Myocyte (in vitro differentiated cells): ENCODE results near the gene RUFY2. TPM values are rescaled to one million over a fixed set of nuclear protein-coding genes. Genes with fewer than 3 reads are reported as not detected.
"Not testable (repeated sequence)": the region's sequence is repeated elsewhere in the genome, so short reads cannot be mapped to it uniquely, and the experiment has no call there.

Experiments
- DNase-seq: peaks from one replicate; pipeline ENCODE4 v3.0.0-alpha.2; 2012; ENCODE audit warnings: low read depth
- total RNA-seq: library from RNA; depleted of rRNA; stranded (reverse); fragments of >200 nt; gene quantifications from 2 replicates; pipeline ENCODE4 v1.2.3, GENCODE V29; 2014

The RUFY2 gene
- total RNA-seq, 1 donor from 2014 or later: 11.3 TPM

DNA sequence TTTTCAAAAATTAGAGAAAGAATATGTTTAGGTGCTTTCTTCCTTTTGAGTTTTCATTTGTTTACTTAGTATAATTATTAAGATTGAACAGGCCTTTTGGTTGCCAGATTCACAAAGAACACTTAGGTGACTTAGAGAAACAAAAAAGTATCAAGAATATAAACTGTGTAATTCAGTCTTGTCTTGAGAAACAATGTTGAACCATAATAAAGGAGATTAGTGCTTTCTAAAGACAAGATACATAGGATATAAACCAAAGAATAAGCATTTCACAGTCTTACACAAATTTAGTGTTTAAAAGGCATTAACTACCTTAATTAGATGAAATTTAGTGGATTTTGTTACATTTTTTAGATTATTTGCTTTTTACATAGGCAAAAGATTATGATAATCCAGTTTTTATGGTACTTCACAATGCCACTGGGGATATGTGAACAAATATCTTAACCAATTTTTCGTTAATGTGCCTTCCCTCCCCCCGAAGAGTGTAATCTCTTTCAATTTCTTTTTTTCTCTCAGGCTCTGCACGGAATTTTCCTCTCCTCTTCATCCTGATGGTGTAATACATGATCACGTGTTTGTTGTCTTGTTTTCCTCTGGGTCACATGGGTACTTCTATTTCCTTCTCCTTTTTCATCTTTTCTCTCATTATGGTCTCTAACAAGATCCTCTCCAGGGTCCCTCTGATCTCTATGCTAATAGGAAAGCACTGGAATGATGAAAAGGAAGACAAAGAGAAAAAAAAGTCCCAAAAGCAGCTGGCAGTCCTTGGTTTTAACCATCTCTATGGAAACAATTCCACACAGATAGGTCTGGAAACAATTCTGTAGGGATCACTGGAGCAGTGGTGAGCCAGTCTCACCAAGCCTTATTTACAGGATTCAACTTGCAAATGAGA lies 78.9 kb downstream of the RUFY2 start:
- peak; percentile 82 for DNase-seq

DNA sequence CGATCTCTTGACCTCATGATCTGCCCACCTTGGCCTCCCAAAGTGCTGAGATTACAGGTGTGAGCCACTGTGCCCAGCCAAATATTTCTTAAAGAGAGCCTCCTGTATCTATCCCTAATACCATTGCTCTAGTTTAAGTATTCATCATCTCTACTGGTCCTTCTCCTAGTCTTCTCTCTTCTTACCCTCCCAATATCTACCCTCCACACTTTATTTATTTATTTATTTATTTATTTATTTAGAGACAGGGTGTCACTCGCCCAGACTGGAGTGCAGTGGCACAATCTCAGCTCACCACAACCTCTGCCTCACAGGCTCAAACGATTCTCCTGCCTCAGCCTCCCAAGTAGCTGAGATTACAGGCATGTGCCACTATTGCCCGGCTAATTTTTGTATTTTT lies 82.7 kb downstream of the RUFY2 start:
- not testable (repeated sequence) for DNase-seq

DNA sequence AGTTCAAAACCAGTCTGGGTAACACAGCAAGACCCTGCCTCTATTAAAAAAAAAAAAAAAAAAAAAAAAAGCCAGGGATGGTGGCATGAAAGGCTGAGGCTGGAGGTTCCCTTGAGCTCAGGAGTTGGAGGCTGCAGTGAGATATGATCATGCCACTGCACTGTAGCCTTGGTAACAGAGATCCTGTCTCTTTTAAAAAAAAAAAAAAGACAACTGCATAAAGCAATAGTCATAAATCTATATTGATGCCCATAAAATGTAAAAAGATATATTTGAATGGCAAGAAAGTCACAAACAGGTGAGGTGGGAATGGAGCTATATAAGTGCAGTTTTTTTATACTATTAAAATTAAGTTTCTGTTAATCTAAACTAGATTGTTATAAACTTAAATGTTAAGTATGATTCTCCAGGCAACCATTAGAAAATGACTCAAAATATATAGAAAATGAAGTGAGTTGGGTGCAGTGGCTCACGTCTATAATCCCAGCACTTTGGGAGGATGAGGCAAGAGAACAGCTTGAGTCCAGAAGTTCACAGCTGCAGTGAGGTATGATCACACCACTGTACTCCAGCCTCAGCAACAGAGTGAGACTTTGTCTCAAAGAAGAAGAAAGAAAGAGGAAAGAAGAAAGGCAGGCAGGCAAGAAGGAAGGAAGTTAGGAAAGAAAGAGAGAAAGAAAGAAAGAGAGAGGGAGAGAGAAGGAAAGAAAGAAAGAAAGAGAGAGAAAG lies 88.6 kb downstream of the RUFY2 start:
- DNase-seq: no peak

DNA sequence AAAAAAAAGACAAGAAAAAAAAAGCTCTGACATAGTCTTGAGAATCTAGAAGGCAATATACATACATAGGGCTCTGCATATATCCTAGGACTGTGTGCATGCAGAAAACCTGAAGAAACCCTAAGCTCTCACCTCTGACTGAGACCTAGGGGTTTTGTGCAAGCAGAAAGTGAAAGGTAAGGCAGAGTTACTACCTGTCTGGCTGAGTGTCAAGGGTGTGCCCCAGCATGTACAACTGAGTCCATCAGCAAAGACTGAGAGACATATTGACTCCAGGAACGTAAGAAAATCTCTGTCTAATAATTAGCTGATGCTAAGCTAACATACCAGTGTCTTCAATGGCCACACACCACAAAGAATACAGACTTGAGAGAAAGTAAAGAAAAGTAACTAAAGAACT lies 91.5 kb downstream of the RUFY2 start:
- no peak for DNase-seq

DNA sequence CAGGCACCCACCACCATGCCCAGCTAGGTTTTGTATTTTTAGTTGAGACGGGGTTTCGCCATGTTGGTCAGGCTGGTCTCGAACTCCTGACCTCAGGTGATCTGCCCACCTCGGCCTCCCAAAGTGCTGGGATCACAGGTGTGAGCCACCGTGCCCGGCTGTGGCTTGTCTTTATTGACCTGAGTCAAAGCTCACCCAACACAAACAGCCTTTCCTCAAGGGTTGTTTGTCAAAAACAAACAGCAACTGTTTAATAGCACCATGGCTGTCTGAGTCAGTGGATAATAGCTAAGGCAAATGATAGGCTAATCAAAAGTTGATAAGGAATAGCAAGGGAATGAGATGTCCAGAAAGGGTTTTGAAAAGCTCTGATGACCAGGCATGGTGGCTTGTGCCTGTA lies 92.1 kb downstream of the RUFY2 start:
- not testable (repeated sequence) for DNase-seq

DNA sequence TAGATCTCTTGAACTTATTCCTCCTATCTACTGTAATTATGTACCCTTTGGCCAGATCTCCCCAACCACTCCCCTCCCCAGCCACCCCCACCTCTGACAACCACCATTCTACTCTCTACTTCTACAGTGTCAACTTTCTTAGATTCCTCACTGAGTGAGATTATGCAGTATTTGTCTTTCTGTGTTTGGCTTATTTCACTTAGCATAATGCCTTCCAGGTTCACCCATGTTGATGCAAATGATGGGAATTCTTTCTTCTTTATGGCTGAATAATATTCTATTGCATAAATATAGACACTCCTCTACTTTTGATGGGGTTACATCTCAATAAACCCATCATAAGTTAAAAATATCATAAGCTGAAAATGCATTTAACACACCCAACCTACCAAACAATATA lies 96.5 kb downstream of the RUFY2 start:
- no peak for DNase-seq

DNA sequence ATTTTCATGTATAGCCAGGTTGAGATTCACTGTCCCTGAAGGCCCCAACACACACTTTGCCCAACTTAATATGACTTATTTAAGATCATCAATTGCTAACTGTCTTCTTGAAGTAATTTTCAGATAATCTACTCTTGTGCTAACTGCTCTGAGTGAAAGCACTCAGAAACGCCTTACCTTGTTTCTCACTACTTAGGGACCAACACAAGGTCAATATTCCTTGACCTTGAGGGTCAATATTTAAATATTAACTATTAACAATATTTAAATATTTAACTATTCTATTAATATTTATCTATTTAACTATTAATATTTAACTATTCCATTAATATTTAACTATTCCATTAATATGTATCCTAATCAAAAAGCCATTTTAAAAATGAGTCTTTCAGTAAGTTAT lies 101.2 kb downstream of the RUFY2 start:
- DNase-seq: no peak

DNA sequence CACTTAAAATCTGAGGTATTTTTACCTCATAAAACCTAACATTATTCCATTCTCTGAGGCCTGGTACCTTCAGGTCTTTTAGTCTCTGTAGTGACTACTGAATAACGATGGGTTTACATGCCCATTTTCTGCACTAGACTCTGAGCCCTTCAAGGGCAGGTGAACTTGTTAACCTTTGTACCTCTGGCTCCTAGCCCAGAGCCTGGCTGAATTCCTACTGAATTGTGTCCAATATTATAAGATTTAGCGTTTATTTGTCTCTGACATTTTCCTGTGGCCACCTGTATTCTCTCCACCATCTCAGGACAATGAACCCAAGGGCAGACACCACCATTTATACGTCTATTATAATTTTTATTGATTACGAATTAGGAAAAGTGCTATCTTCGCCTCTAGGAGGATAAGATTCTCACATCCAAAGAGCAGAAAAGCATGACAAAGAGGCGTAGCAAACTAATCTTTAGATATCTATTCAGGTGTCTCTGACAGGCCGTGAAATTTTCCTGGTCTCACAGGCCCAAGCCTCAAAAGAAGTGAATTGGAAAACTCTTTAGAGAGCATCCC lies 103.1 kb downstream of the RUFY2 start:
- no peak for DNase-seq

DNA sequence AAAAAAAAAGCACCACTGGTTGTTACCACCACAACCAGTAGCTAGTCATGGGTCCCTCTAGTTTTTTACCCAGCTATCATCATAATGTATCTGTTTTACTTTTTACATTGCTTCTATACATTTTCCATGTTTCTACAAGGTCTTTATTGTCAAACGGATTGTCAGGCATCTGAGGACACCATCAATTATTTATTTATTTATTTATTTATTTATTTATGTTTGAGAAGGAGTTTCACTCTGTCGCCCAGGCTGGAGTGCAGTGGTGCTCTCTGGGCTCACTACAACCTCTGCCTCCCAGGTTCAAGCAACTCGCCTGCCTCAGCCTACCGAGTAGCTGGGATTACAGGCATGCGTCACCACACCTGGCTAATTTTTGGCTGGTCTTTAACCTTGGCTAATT lies 104.2 kb downstream of the RUFY2 start:
- no peak for DNase-seq

DNA sequence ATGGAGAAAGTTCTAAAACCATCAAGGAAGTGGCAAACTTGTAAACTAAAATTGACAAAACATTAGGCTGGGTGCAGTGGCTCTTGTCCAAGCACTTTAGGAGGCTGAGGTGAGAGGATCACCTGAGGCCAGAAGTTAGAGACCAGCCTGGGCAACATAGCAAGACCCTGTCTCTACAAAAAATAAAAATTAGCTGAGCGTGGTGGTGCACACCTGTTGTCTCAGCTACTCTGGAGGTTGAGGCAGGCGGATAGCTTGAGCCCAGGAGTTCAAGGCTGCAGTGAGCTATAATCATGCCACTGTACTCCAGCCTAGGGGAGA lies 104.6 kb downstream of the RUFY2 start:
- DNase-seq: no peak

DNA sequence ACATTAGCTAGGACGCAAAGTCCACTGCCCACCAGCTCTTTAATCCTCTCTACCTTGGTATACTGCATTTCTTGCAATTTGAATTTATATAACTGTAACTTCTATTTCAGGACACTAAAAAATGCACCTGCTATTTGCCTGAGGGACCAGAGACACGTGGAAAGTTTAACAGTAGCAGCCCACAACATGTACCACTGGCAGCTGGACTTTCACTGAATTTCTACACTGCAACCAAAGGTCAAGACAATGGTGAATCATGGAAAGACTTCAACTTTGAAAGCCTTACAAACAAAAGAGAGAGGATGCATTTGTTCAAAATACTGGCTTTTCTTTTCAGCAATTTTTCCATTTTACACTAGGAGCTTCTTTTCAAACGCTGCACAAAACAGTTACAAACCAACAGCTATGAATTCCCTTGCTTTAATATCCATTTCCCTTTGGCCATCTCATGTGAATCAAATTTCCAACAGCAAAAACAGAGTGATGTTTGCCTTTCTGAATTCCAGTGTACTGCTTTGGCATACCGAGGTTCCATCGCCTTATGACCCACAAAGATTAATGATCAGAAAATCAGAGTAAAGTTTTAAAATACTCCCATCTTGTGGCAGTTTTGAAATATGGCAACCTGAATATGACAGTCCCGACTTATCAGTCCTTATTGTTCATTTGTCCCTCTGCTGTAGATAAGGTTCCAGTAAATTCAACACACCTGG lies 105.1 kb downstream of the RUFY2 start:
- peak; percentile 74 for DNase-seq

DNA sequence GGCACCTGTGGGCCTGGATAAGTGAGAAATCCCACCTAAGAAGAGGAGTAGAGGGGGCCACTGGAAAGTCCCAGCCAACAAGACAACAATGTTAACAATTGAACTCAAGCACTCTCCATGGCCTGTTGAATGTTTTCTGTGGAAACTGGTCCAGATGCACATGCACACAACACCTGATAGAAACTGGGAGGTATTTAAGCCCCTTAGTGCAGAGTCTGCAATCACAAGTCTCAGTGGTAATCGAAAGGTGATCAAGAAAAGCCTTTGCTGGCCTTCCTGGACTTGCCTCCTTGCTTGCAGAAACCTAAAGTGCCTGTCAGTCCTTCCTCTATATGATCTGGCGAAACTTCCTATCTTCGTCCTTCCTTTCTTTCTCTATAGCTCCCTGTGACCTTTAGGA lies 105.8 kb downstream of the RUFY2 start:
- no peak for DNase-seq

DNA sequence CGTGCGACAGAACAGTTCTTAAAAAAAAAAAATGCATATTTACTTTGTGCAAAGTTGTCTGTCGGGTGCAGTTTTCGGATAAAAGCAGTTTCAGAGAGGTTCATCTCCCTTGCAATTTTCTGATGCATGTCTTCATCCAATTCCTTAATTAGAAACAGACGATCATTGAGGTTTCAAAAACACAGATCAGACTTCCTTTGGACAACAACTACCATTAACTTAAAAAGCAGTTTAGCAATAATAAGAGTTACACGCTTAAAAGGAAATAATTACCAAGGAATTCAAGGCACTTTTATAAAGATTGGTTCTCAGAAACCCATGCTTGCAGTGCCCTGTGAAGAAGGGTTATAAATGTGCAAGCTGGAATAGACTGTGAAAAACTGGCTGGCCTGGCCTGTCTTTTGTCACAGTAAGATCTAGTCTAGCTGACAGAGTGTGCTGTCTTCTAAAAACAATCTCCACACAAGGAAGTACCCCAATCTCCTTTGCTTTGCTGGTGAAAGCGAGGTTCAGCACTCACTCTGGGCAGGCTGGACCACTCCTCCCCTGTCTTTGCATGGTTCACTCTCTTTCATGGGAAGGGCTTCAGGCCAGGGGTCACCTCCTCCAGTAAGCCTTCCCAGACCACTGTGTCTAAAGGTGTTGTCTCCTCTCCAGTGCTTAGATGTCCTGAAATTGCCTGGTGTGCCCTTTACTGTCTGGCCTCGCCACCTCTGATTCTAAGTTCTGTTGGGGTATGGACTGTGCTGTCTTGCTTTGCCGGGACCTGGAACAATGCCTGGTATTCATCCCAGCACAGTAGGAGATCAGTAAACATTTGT lies 110.0 kb downstream of the RUFY2 start:
- DNase-seq: no peak

Other genes with a start within 250 kb of the RUFY2 start
- gene ATOH7, start 175.2 kb downstream of the RUFY2 start, total RNA-seq: 0.21 and 1.0 TPM in 2 replicates
- 19.3 and 22.0 TPM in 2 replicates for gene HNRNPH3, start 75.2 kb downstream of the RUFY2 start, total RNA-seq
- gene PBLD, start 74.3 kb downstream of the RUFY2 start, total RNA-seq: 9.2 and 10.5 TPM in 2 replicates
- gene DNA2, start 64.7 kb upstream of the RUFY2 start, total RNA-seq: 4.1 and 5.2 TPM in 2 replicates
- 12.6 and 17.6 TPM in 2 replicates for gene SLC25A16, start 120.2 kb upstream of the RUFY2 start, total RNA-seq
- gene TET1, start 153.1 kb upstream of the RUFY2 start, total RNA-seq: 5.2 and 6.0 TPM in 2 replicates